ENCODE results near the gene NPM3. TPM values are rescaled to one million over a fixed set of nuclear protein-coding genes. Genes with fewer than 3 reads are reported as not detected.

The NPM3 gene
- total RNA-seq, 1 experiment from 2014 or later = 92.6 TPM

- no peak for DNase-seq
- Histone ChIP-seq H3K27me3 (replicated peaks; ENCODE audit: control insufficient read depth, insufficient read depth, low read length) (no peaks in the 10 kb centered on the region), H3K9me3 (no peaks in the 10 kb centered on the region), H3K4me1 (no peaks in the 10 kb centered on the region), H3K36me3 (ENCODE audit: control insufficient read depth, insufficient read depth, low read length) (no peaks in the 10 kb centered on the region), H3K4me3 (ENCODE audit: low read depth, low read length) (no peak overlapping the region)
- BruUV-seq (replicated peaks) = no TSS peak
- Mint-ChIP-seq H3K9me3 (ENCODE audit: unreplicated experiment) (no peaks in the 10 kb centered on the region), H3K36me3 (ENCODE audit: insufficient read depth, unreplicated experiment) (no peaks in the 10 kb centered on the region), H3K4me1 (ENCODE audit: low read depth, unreplicated experiment) (no peaks in the 10 kb centered on the region), H3K27me3 (ENCODE audit: insufficient read depth, unreplicated experiment) (peaks cover 2% of the 10 kb centered on the region), H3K27ac (ENCODE audit: unreplicated experiment) (no peak overlapping the region), H3K4me3 (ENCODE audit: unreplicated experiment) (no peak overlapping the region)
- ChIA-PET POLR2A (no interaction called here), CTCF (no interaction called here)
- intact Hi-C loops (cut with micrococcal nuclease; ENCODE audit: unreplicated experiment) = no loop called here
- TF ChIP-seq CTCF (IDR thresholded peaks at IDR 0.05; ENCODE audit: insufficient read depth in 1 of 2, low read depth in 1 of 2, low read length in 1 of 2, severe bottlenecking in 1 of 2, unreplicated experiment in 1 of 2) = no peak
These were observed 23.7 kb downstream of the NPM3 start for GRCh38 chr10:101759309-101760247.

- H3K27me3 ChIP-seq (replicated peaks; ENCODE audit: control insufficient read depth, insufficient read depth, low read length) = no peaks in the 10 kb centered on the region
- DNase-seq = no peak
- intact Hi-C loops (cut with micrococcal nuclease; ENCODE audit: unreplicated experiment) = no loop called here
- no peak overlapping the region for H3K4me3 Mint-ChIP-seq (ENCODE audit: unreplicated experiment)
- no peaks in the 10 kb centered on the region for H3K9me3 Mint-ChIP-seq (ENCODE audit: unreplicated experiment)
- POLR2A ChIA-PET = no interaction called here
- no peaks in the 10 kb centered on the region for H3K4me1 Mint-ChIP-seq (ENCODE audit: low read depth, unreplicated experiment)
- CTCF ChIA-PET = interaction anchor here (1.3 kb wide), 1 partner anchor 156 kb away, joined by 5 read pairs; no protein-coding TSS in a partner anchor
- no peak for TF ChIP-seq CTCF (IDR thresholded peaks at IDR 0.05; ENCODE audit: insufficient read depth in 1 of 2, low read depth in 1 of 2, low read length in 1 of 2, severe bottlenecking in 1 of 2, unreplicated experiment in 1 of 2)
- no peak overlapping the region for H3K4me3 ChIP-seq (ENCODE audit: low read depth, low read length)
- no peaks in the 10 kb centered on the region for H3K36me3 ChIP-seq (ENCODE audit: control insufficient read depth, insufficient read depth, low read length)
- H3K36me3 Mint-ChIP-seq (ENCODE audit: insufficient read depth, unreplicated experiment) = no peaks in the 10 kb centered on the region
- peaks cover 1% of the 10 kb centered on the region for H3K27me3 Mint-ChIP-seq (ENCODE audit: insufficient read depth, unreplicated experiment)
- H3K4me1 ChIP-seq = no peaks in the 10 kb centered on the region
- no peaks in the 10 kb centered on the region for H3K9me3 ChIP-seq
- no peak overlapping the region for H3K27ac Mint-ChIP-seq (ENCODE audit: unreplicated experiment)
- BruUV-seq (replicated peaks) = no TSS peak
These were observed 24.4 kb downstream of the NPM3 start for GRCh38 chr10:101758858-101759257.

- no TSS peak for BruUV-seq (replicated peaks)
- ChIA-PET CTCF (interaction anchor here (0.7 kb wide), 1 partner anchor 126 kb away, joined by 3 read pairs; no protein-coding TSS in a partner anchor), POLR2A (no interaction called here)
- no peaks in the 10 kb centered on the region for H3K27me3 ChIP-seq (replicated peaks; ENCODE audit: control insufficient read depth, insufficient read depth, low read length)
- no peak overlapping the region for H3K4me3 Mint-ChIP-seq (ENCODE audit: unreplicated experiment)
- no peak for TF ChIP-seq CTCF (IDR thresholded peaks at IDR 0.05; ENCODE audit: insufficient read depth in 1 of 2, low read depth in 1 of 2, low read length in 1 of 2, severe bottlenecking in 1 of 2, unreplicated experiment in 1 of 2)
- intact Hi-C loops (cut with micrococcal nuclease; ENCODE audit: unreplicated experiment) = no loop called here
- no peak overlapping the region for H3K4me3 ChIP-seq (ENCODE audit: low read depth, low read length)
- H3K27ac Mint-ChIP-seq (ENCODE audit: unreplicated experiment) = no peak overlapping the region
- H3K4me1 ChIP-seq = no peaks in the 10 kb centered on the region
- H3K4me1 Mint-ChIP-seq (ENCODE audit: low read depth, unreplicated experiment) = no peaks in the 10 kb centered on the region
- H3K9me3 Mint-ChIP-seq (ENCODE audit: unreplicated experiment) = no peaks in the 10 kb centered on the region
- H3K36me3 ChIP-seq (ENCODE audit: control insufficient read depth, insufficient read depth, low read length) = no peaks in the 10 kb centered on the region
- no peak for DNase-seq
- H3K9me3 ChIP-seq = no peaks in the 10 kb centered on the region
- no peaks in the 10 kb centered on the region for H3K27me3 Mint-ChIP-seq (ENCODE audit: insufficient read depth, unreplicated experiment)
- no peaks in the 10 kb centered on the region for H3K36me3 Mint-ChIP-seq (ENCODE audit: insufficient read depth, unreplicated experiment)
These were observed 31.0 kb downstream of the NPM3 start for GRCh38 chr10:101752241-101752640.
